ENCODE measurements around the gene TRAF2.

TRAF2 gene

GRCh38 chr9:136846376-136847087 is 39.8 kb upstream of the TRAF2 start:
- peak; percentile 59 for DNase-seq

GRCh38 chr9:136847088-136847825 is 39.1 kb upstream of the TRAF2 start:
- DNase-seq = peak; percentile 62

- peak; percentile 77 for DNase-seq
Observed at GRCh38 chr9:136847826-136848392, 38.4 kb upstream of the TRAF2 start.

- peak; percentile 55 for DNase-seq
Observed at GRCh38 chr9:136848393-136849037, 37.8 kb upstream of the TRAF2 start.

- DNase-seq = peak; percentile 100
Observed at GRCh38 chr9:136849038-136849959, 37.0 kb upstream of the TRAF2 start, which contains the start of gene PHPT1. Gene PHPT1 (plus strand): TSS chr9:136849409. CDS start chr9:136849431, 22 bp downstream.

GRCh38 chr9:136849960-136850865 is 36.1 kb upstream of the TRAF2 start:
- no peak for DNase-seq

- DNase-seq = no peak
Observed at GRCh38 chr9:136850866-136851775, 35.2 kb upstream of the TRAF2 start.

GRCh38 chr9:136851941-136852663 is 34.2 kb upstream of the TRAF2 start, which contains the start of gene MAMDC4:
Gene MAMDC4 (plus strand): TSS chr9:136852346. CDS start chr9:136852417, 71 bp downstream.
- no peak for DNase-seq

- DNase-seq = no peak
Observed at GRCh38 chr9:136852664-136853595, 33.4 kb upstream of the TRAF2 start.

- no peak for DNase-seq
Observed at GRCh38 chr9:136853596-136854112, 32.7 kb upstream of the TRAF2 start.

GRCh38 chr9:136854113-136854841 is 32.0 kb upstream of the TRAF2 start:
- no peak for DNase-seq

- no peak for DNase-seq
Observed at GRCh38 chr9:136854842-136855460, 31.4 kb upstream of the TRAF2 start.

- no peak for DNase-seq
Observed at GRCh38 chr9:136855461-136856078, 30.7 kb upstream of the TRAF2 start.

GRCh38 chr9:136856079-136856476 is 30.2 kb upstream of the TRAF2 start:
- DNase-seq = no peak

GRCh38 chr9:136856541-136857141 is 29.7 kb upstream of the TRAF2 start:
- DNase-seq = no peak

Measured in right kidney (tissue), 1 donor.